Lower lobe of right lung (tissue), 2 donors: ENCODE measurements around the gene VWA8. TPM values are rescaled to one million over a fixed set of nuclear protein-coding genes. Genes with fewer than 3 reads are reported as not detected.

Source experiments
- ATAC-seq, 2 donors: fragments of 200-7000 bp; cut with Tn5 transposase; one replicate each; pipeline ENCODE4 v1.9.1; 2020 to 2022; ENCODE audit warnings: mild to moderate bottlenecking in 2 of 2, moderate library complexity in 2 of 2
- DNase-seq: peaks from one replicate; pipeline ENCODE4 v3.0.0-alpha.2; 2020
- H3K27ac ChIP-seq: fragments of 200-600 bp; one replicate; pipeline ENCODE4 v1.8.0; 2022
- H3K27me3 ChIP-seq: fragments of 200-600 bp; one replicate; pipeline ENCODE4 v1.8.0; 2022; ENCODE audit warnings: low read depth
- H3K36me3 ChIP-seq: fragments of 200-600 bp; one replicate; pipeline ENCODE4 v1.8.0; 2022; ENCODE audit warnings: mild to moderate bottlenecking
- H3K4me1 ChIP-seq: fragments of 200-600 bp; one replicate; pipeline ENCODE4 v1.8.0; 2022
- H3K4me3 ChIP-seq: fragments of 200-600 bp; one replicate; pipeline ENCODE4 v1.8.0; 2022; ENCODE audit warnings: mild to moderate bottlenecking
- H3K9me3 ChIP-seq: fragments of 200-600 bp; one replicate; pipeline ENCODE4 v1.8.0; 2022
- CTCF ChIP-seq: fragments of 200-600 bp; IDR thresholded peaks from one replicate; pipeline ENCODE4 v1.8.0; 2022; ENCODE audit warnings: antibody characterized with exemption, mild to moderate bottlenecking
- intact Hi-C: fragments of 100-400 bp; cut with DNase I; formaldehyde crosslinking; loops from one replicate; pipeline ENCODE4 v1.11.0; 2022
- total RNA-seq: library from RNA; stranded (reverse); fragmentation: NEBNext Ultra II Directional; extraction: Animal tissue kit (Norgen Biotek cat#: 25700); gene quantifications from one replicate; pipeline ENCODE4 v1.2.1, GENCODE V29; 2021
- donor health status: DM: no; HTN: yes; CAD: no; lungs with severe emphysema.

The VWA8 gene
- total RNA-seq, 1 donor from 2014 or later: 18.2 TPM

- Histone ChIP-seq H3K27ac (no peak overlapping the region), H3K4me3 (no peak overlapping the region), H3K9me3 (no peaks in the 10 kb centered on the region), H3K4me1 (peaks cover 16% of the 10 kb centered on the region), H3K27me3 (no peaks in the 10 kb centered on the region), H3K36me3 (no peaks in the 10 kb centered on the region)
- DNase-seq (no peak), ATAC-seq (no peak)
- TF ChIP-seq CTCF: no peak
- intact Hi-C loops: no loop called here
Measured at GRCh38 chr13:41701676-41702075, 259.2 kb downstream of the VWA8 start.

GRCh38 chr13:41700790-41701310 lies 260.1 kb downstream of the VWA8 start:
- ATAC-seq (peak; percentile 33 to 35), DNase-seq (no peak)
- Histone ChIP-seq H3K36me3 (no peaks in the 10 kb centered on the region), H3K4me3 (no peak overlapping the region), H3K27ac (no peak overlapping the region), H3K4me1 (peaks cover 24% of the 10 kb centered on the region), H3K27me3 (no peaks in the 10 kb centered on the region), H3K9me3 (no peaks in the 10 kb centered on the region)
- intact Hi-C loops: no loop called here
- TF ChIP-seq CTCF: no peak

- H3K27me3 ChIP-seq: no peaks in the 10 kb centered on the region
- DNase-seq: no peak
- no peaks in the 10 kb centered on the region for H3K9me3 ChIP-seq
- ATAC-seq: no peak
- intact Hi-C loops: no loop called here
- no peak overlapping the region for H3K27ac ChIP-seq
- H3K36me3 ChIP-seq: no peaks in the 10 kb centered on the region
- H3K4me1 ChIP-seq: peaks cover 35% of the 10 kb centered on the region
- no peak for TF ChIP-seq CTCF
- H3K4me3 ChIP-seq: no peak overlapping the region
Measured at GRCh38 chr13:41699759-41700158, 261.1 kb downstream of the VWA8 start.

- Histone ChIP-seq H3K27ac (no peak overlapping the region), H3K9me3 (no peaks in the 10 kb centered on the region), H3K36me3 (no peaks in the 10 kb centered on the region), H3K27me3 (no peaks in the 10 kb centered on the region), H3K4me3 (no peak overlapping the region), H3K4me1 (peaks cover 40% of the 10 kb centered on the region)
- TF ChIP-seq CTCF: no peak
- DNase-seq (no peak), ATAC-seq (no peak)
- intact Hi-C loops: no loop called here
Measured at GRCh38 chr13:41697578-41697977, 263.3 kb downstream of the VWA8 start.

GRCh38 chr13:41696163-41697003 lies 264.5 kb downstream of the VWA8 start:
- no peak for TF ChIP-seq CTCF
- no peak for DNase-seq
- Histone ChIP-seq H3K36me3 (no peaks in the 10 kb centered on the region), H3K4me3 (no peak overlapping the region), H3K4me1 (peaks cover 40% of the 10 kb centered on the region), H3K27me3 (no peaks in the 10 kb centered on the region), H3K9me3 (no peaks in the 10 kb centered on the region), H3K27ac (peak overlapping the region; percentile 14)
- intact Hi-C loops: no loop called here
- ATAC-seq: peak; percentile 66 to 88
